ENCODE results near the gene KCNK16.

Gene KCNK16

GRCh38 chr6:39322306-39322850 is at the start of gene KCNK16:
Gene KCNK16, minus strand, starts transcription at chr6:39322702. Its CDS starts 162 bp downstream, at chr6:39322540.
- no peak for DNase-seq

- no peak for DNase-seq
These were observed 47.9 kb upstream of the KCNK16 start for GRCh38 chr6:39370390-39370789.

GRCh38 chr6:39369987-39370386 is 47.5 kb upstream of the KCNK16 start:
- no peak for DNase-seq

GRCh38 chr6:39367700-39368099 is 45.2 kb upstream of the KCNK16 start:
- DNase-seq: no peak

GRCh38 chr6:39366931-39367618 is 44.6 kb upstream of the KCNK16 start:
- no peak for DNase-seq

- DNase-seq: no peak
These were observed 43.0 kb upstream of the KCNK16 start for GRCh38 chr6:39365281-39366074.

GRCh38 chr6:39363280-39363679 is 40.8 kb upstream of the KCNK16 start:
- no peak for DNase-seq

GRCh38 chr6:39362487-39362865 is 40.0 kb upstream of the KCNK16 start:
- no peak for DNase-seq

GRCh38 chr6:39361657-39362486 is 39.4 kb upstream of the KCNK16 start:
- peak; percentile 53 to 65 for DNase-seq

GRCh38 chr6:39360378-39360777 is 37.9 kb upstream of the KCNK16 start:
- DNase-seq: no peak

GRCh38 chr6:39357998-39358686 is 35.6 kb upstream of the KCNK16 start:
- no peak for DNase-seq

GRCh38 chr6:39353698-39354315 is 31.3 kb upstream of the KCNK16 start:
- no peak for DNase-seq

GRCh38 chr6:39350723-39351505 is 28.4 kb upstream of the KCNK16 start:
- no peak for DNase-seq

GRCh38 chr6:39348740-39349139 is 26.2 kb upstream of the KCNK16 start:
- DNase-seq: no peak

GRCh38 chr6:39347906-39348585 is 25.5 kb upstream of the KCNK16 start:
- peak; percentile 65 to 79 for DNase-seq

- no peak for DNase-seq
These were observed 24.7 kb upstream of the KCNK16 start for GRCh38 chr6:39347206-39347605.

GRCh38 chr6:39344821-39345280 is 22.3 kb upstream of the KCNK16 start:
- no peak for DNase-seq

GRCh38 chr6:39343396-39343870 is 20.9 kb upstream of the KCNK16 start:
- no peak for DNase-seq

GRCh38 chr6:39342692-39343395 is 20.3 kb upstream of the KCNK16 start:
- DNase-seq: no peak

- no peak for DNase-seq
These were observed 19.4 kb upstream of the KCNK16 start for GRCh38 chr6:39341937-39342336.
